ENCODE results near the gene GOT2. TPM values are rescaled to one million over a fixed set of nuclear protein-coding genes. Genes with fewer than 3 reads are reported as not detected.

Gene GOT2
- total RNA-seq, 1 experiment from 2014 or later: 135 TPM

- Histone ChIP-seq H3K27ac (ENCODE audit: low read depth, low read length) (no peak overlapping the region), H3K27me3 (ENCODE audit: insufficient read depth, low read length) (no peaks in the 10 kb centered on the region), H3K79me2 (ENCODE audit: insufficient read depth, low read length) (peaks cover 89% of the 10 kb centered on the region), H3K9ac (ENCODE audit: low read length) (no peak overlapping the region), H3K4me2 (ENCODE audit: low read length) (no peak overlapping the region), H3K9me3 (ENCODE audit: control insufficient read depth in 1 of 2, insufficient read depth in 1 of 2, low read depth in 1 of 2, low read length in 2 of 2) (no peaks in the 10 kb centered on the region), H3K4me1 (ENCODE audit: control insufficient read depth in 1 of 2, insufficient read depth in 2 of 2, low read length in 2 of 2) (peaks cover 10 to 11% of the 10 kb centered on the region in 2 experiments), H3K36me3 (ENCODE audit: control insufficient read depth in 1 of 2, insufficient read depth in 2 of 2, low read length in 2 of 2) (peaks cover 9 to 10% of the 10 kb centered on the region in 2 experiments; a peak in 3 of 4 replicates), H2AFZ (ENCODE audit: low read depth, low read length, poor library complexity, severe bottlenecking) (no peak overlapping the region), H3K9me2 (ENCODE audit: insufficient read depth) (no peaks in the 10 kb centered on the region), H4K20me1 (ENCODE audit: insufficient read depth) (peaks cover 7% of the 10 kb centered on the region; the same call in 1 of the 2 replicates), H3K4me3 (replicated peaks in 1 of 2; ENCODE audit: low read depth in 1 of 2, low read length in 2 of 2) (no peak overlapping the region)
- ChIA-PET RAD21 (ENCODE audit: low non-redundant PET in 1 of 2, low total read pairs in 2 of 2, uncharacterized antibody in 2 of 2, unreplicated experiment in 2 of 2) (no interaction called here), CTCF (no interaction called here), POLR2A (no interaction called here)
- DNase-seq (ENCODE audit: low read depth, low spot score) (no peak), ATAC-seq (no peak)
- no peak for TF ChIP-seq SP1 (IDR thresholded peaks at IDR 0.05; ENCODE audit: low read depth)
- no peak for TF ChIP-seq POLR2A (IDR thresholded peaks at IDR 0.05; ENCODE audit: borderline replicate concordance, extremely low read depth, insufficient read depth, insufficient read length)
- no peak for TF ChIP-seq RAD21 (IDR thresholded peaks at IDR 0.05; ENCODE audit: low read depth)
- no peak for TF ChIP-seq TCF7L2 (IDR thresholded peaks at IDR 0.05; ENCODE audit: borderline replicate concordance, extremely low read depth, insufficient read depth, insufficient read length)
- intact Hi-C loops (cut with micrococcal nuclease): no loop called here
- no TSS peak for BruUV-seq (replicated peaks)
These were observed 6.1 kb downstream of the GOT2 start for GRCh38 chr16:58727796-58728568.

GRCh38 chr16:58727028-58727781 lies 6.9 kb downstream of the GOT2 start:
- CTCF ChIA-PET: no interaction called here
- Histone ChIP-seq H3K9me2 (ENCODE audit: insufficient read depth) (no peaks in the 10 kb centered on the region), H2AFZ (ENCODE audit: low read depth, low read length, poor library complexity, severe bottlenecking) (no peak overlapping the region), H3K27ac (ENCODE audit: low read depth, low read length) (no peak overlapping the region), H3K27me3 (ENCODE audit: insufficient read depth, low read length) (no peaks in the 10 kb centered on the region), H3K9ac (ENCODE audit: low read length) (no peak overlapping the region), H3K4me2 (ENCODE audit: low read length) (no peak overlapping the region), H3K79me2 (ENCODE audit: insufficient read depth, low read length) (peaks cover 81% of the 10 kb centered on the region), H3K36me3 (ENCODE audit: control insufficient read depth in 1 of 2, insufficient read depth in 2 of 2, low read length in 2 of 2) (peaks cover 9 to 15% of the 10 kb centered on the region in 2 experiments), H3K4me1 (ENCODE audit: control insufficient read depth in 1 of 2, insufficient read depth in 2 of 2, low read length in 2 of 2) (peaks cover 3% of the 10 kb centered on the region in 2 experiments; a peak in 3 of 4 replicates), H4K20me1 (ENCODE audit: insufficient read depth) (peaks cover 7% of the 10 kb centered on the region; the same call in 1 of the 2 replicates), H3K9me3 (ENCODE audit: control insufficient read depth in 1 of 2, insufficient read depth in 1 of 2, low read depth in 1 of 2, low read length in 2 of 2) (no peaks in the 10 kb centered on the region), H3K4me3 (replicated peaks in 1 of 2; ENCODE audit: low read depth in 1 of 2, low read length in 2 of 2) (no peak overlapping the region)
- POLR2A ChIA-PET: no interaction called here
- no TSS peak for BruUV-seq (replicated peaks)
- ATAC-seq (no peak), DNase-seq (ENCODE audit: low read depth, low spot score) (no peak)
- RAD21 ChIA-PET (ENCODE audit: low non-redundant PET in 1 of 2, low total read pairs in 2 of 2, uncharacterized antibody in 2 of 2, unreplicated experiment in 2 of 2): no interaction called here
- intact Hi-C loops (cut with micrococcal nuclease): no loop called here
- TF ChIP-seq ZFX (IDR thresholded peaks at IDR 0.05) (no peak), POLR2AphosphoS5 (IDR thresholded peaks at IDR 0.05; ENCODE audit: low read depth, low read length) (no peak), TCF7L2 (IDR thresholded peaks at IDR 0.05; ENCODE audit: borderline replicate concordance, extremely low read depth, insufficient read depth, insufficient read length) (no peak), SRF (IDR thresholded peaks at IDR 0.05; ENCODE audit: low read depth) (no peak), FOSL1 (IDR thresholded peaks at IDR 0.05; ENCODE audit: low read depth) (no peak), POLR2A (IDR thresholded peaks at IDR 0.05; ENCODE audit: borderline replicate concordance, extremely low read depth, insufficient read depth, insufficient read length) (no peak), CEBPB (IDR thresholded peaks at IDR 0.05; ENCODE audit: low read depth) (no peak), EZH2phosphoT487 (IDR thresholded peaks at IDR 0.05; ENCODE audit: borderline replicate concordance) (no peak), REST (IDR thresholded peaks at IDR 0.05; ENCODE audit: low read depth) (no peak), ELF1 (IDR thresholded peaks at IDR 0.05; ENCODE audit: borderline replicate concordance, low read depth) (no peak), RAD21 (IDR thresholded peaks at IDR 0.05; ENCODE audit: low read depth) (no peak), SIN3A (IDR thresholded peaks at IDR 0.05; ENCODE audit: low read depth) (no peak), EGR1 (IDR thresholded peaks at IDR 0.05; ENCODE audit: low read depth) (no peak), MAX (IDR thresholded peaks at IDR 0.05) (no peak), ZNF274 (IDR thresholded peaks at IDR 0.05; ENCODE audit: low read depth, low read length) (no peak), EZH2 (IDR thresholded peaks at IDR 0.05) (no peak)
